ENCODE measurements around the gene FAM184B.

- TF ChIP-seq CTCF (conservative IDR thresholded peaks at IDR 0.05; ENCODE audit: low read length) = no peak
- no peak for TF ChIP-seq EZH2phosphoT487 (IDR thresholded peaks at IDR 0.05; ENCODE audit: borderline replicate concordance)
Measured at GRCh38 chr4:17812801-17813200, 31.4 kb upstream of the FAM184B start.
